Testis (tissue), 2 donors: ENCODE results near the gene HBS1L.

Experiments used
- POLR2A ChIP-seq: fragments of 450-650 bp; IDR thresholded peaks from one replicate; pipeline ENCODE4 v1.6.1; 2017; ENCODE audit warnings: antibody characterized with exemption, mild to moderate bottlenecking, moderate library complexity
- TF ChIP-seq, protein P1 (sequence below), 3 experiments: fragments of 450-650 bp in 2 of 3; fragments of 200-600 bp in 1 of 3; sonication (generic) in 1 of 3; IDR thresholded peaks; one replicate each; pipeline ENCODE4 v1.5.1; 2016 to 2019; ENCODE audit warnings: antibody characterized with exemption in 3 of 3, mild to moderate bottlenecking in 2 of 3, moderate library complexity in 1 of 3

GRCh38 chr6:135021310-135022049, 33.1 kb downstream of the HBS1L start:
- TF ChIP-seq, protein P1, sequence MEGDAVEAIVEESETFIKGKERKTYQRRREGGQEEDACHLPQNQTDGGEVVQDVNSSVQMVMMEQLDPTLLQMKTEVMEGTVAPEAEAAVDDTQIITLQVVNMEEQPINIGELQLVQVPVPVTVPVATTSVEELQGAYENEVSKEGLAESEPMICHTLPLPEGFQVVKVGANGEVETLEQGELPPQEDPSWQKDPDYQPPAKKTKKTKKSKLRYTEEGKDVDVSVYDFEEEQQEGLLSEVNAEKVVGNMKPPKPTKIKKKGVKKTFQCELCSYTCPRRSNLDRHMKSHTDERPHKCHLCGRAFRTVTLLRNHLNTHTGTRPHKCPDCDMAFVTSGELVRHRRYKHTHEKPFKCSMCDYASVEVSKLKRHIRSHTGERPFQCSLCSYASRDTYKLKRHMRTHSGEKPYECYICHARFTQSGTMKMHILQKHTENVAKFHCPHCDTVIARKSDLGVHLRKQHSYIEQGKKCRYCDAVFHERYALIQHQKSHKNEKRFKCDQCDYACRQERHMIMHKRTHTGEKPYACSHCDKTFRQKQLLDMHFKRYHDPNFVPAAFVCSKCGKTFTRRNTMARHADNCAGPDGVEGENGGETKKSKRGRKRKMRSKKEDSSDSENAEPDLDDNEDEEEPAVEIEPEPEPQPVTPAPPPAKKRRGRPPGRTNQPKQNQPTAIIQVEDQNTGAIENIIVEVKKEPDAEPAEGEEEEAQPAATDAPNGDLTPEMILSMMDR (IDR thresholded peaks at IDR 0.05) = no peak
- TF ChIP-seq POLR2A = no peak
